ENCODE data around the gene AOX1.
"Not testable (repeated sequence)": the region's sequence is repeated elsewhere in the genome, so short reads cannot be mapped to it uniquely, and the experiment has no call there.

The AOX1 gene

GRCh38 chr2:200669308-200669707, 83.5 kb downstream of the AOX1 start:
- DNase-seq, result no peak

- no peak for DNase-seq
Observed at GRCh38 chr2:200670313-200670712, 84.5 kb downstream of the AOX1 start.

GRCh38 chr2:200670751-200671150, 84.9 kb downstream of the AOX1 start:
- DNase-seq, result no peak

- DNase-seq, result no peak
Observed at GRCh38 chr2:200673191-200673590, 87.4 kb downstream of the AOX1 start.

- no peak for DNase-seq
Observed at GRCh38 chr2:200674837-200675236, 89.0 kb downstream of the AOX1 start.

GRCh38 chr2:200677171-200677570, 91.4 kb downstream of the AOX1 start:
- DNase-seq, result no peak

- no peak for DNase-seq
Observed at GRCh38 chr2:200677721-200678532, 92.1 kb downstream of the AOX1 start.

- no peak for DNase-seq
Observed at GRCh38 chr2:200679127-200679526, 93.3 kb downstream of the AOX1 start.

- no peak for DNase-seq
Observed at GRCh38 chr2:200679535-200679934, 93.7 kb downstream of the AOX1 start.

GRCh38 chr2:200681697-200682096, 95.9 kb downstream of the AOX1 start:
- DNase-seq, result no peak

- not testable (repeated sequence) for DNase-seq
Observed at GRCh38 chr2:200682407-200682806, 96.6 kb downstream of the AOX1 start.

GRCh38 chr2:200687922-200688920, 102.4 kb downstream of the AOX1 start:
- no peak for DNase-seq

GRCh38 chr2:200689115-200689514, 103.3 kb downstream of the AOX1 start:
- no peak for DNase-seq

GRCh38 chr2:200693836-200694470, 108.1 kb downstream of the AOX1 start:
- no peak for DNase-seq

GRCh38 chr2:200695191-200695590, 109.4 kb downstream of the AOX1 start:
- no peak for DNase-seq

GRCh38 chr2:200695601-200696000, 109.8 kb downstream of the AOX1 start:
- no peak for DNase-seq

- no peak for DNase-seq
Observed at GRCh38 chr2:200698217-200698616, 112.4 kb downstream of the AOX1 start.

- no peak for DNase-seq
Observed at GRCh38 chr2:200699310-200699709, 113.5 kb downstream of the AOX1 start.

- no peak for DNase-seq
Observed at GRCh38 chr2:200700856-200701255, 115.0 kb downstream of the AOX1 start.

- no peak for DNase-seq
Observed at GRCh38 chr2:200702044-200702443, 116.2 kb downstream of the AOX1 start.

- no peak for DNase-seq
Observed at GRCh38 chr2:200702646-200703118, 116.9 kb downstream of the AOX1 start.

GRCh38 chr2:200703127-200703925, 117.5 kb downstream of the AOX1 start:
- DNase-seq, result no peak

All from right kidney (tissue), 1 donor.